ENCODE results near the gene IMPA2. TPM values are rescaled to one million over a fixed set of nuclear protein-coding genes. Genes with fewer than 3 reads are reported as not detected.

The IMPA2 gene
- total and polyA plus RNA-seq, 2 of the 4 experiments (the other 2 are of a cell fraction) = 5.4 to 5.5 TPM

GRCh38 chr18:12033643-12034025, 52.3 kb downstream of the IMPA2 start:
- DNase-seq = no peak
- peak overlapping the region; percentile 39; the same call in 1 of the 2 replicates for H2AK5ac ChIP-seq (ENCODE audit: low read depth, low read length)
- in situ Hi-C loops (cut with MboI; ENCODE audit: low sequenced_read_pairs) = no loop called here

More at GRCh38 chr18:12033643-12034025, 52.3 kb downstream of the IMPA2 start:
- H3K36me3 ChIP-seq (ENCODE audit: control insufficient read depth, insufficient read depth, low read length) = peaks cover 14% of the 10 kb centered on the region
- TF ChIP-seq RCOR1 (IDR thresholded peaks at IDR 0.05; ENCODE audit: insufficient replicate concordance, low read length) = no peak
- TF ChIP-seq CHD1 (IDR thresholded peaks at IDR 0.05; ENCODE audit: low read depth, low read length) = no peak
- H3K9ac ChIP-seq (ENCODE audit: low read depth, low read length) = no peak overlapping the region
- BruUV-seq (replicated peaks) = no TSS peak
- no peak overlapping the region for H3K27ac ChIP-seq (ENCODE audit: insufficient read depth, low read length)
- H3K56ac ChIP-seq (ENCODE audit: extremely low read depth, insufficient read depth, low read length) = no peak overlapping the region
- intact Hi-C loops (cut with micrococcal nuclease) = no loop called here
- no peaks in the 10 kb centered on the region for H3K27me3 ChIP-seq (ENCODE audit: control insufficient read depth, insufficient read depth, low read length)
- no peak overlapping the region for H3K23ac ChIP-seq (ENCODE audit: low read depth, low read length)
- H3K4me3 ChIP-seq (ENCODE audit: insufficient read depth, low read depth, low read length) = no peak overlapping the region
- H4K5ac ChIP-seq (ENCODE audit: low read depth, low read length) = peak overlapping the region; percentile 16; the same call in 1 of the 2 replicates
- H3K4me1 ChIP-seq (ENCODE audit: control insufficient read depth, insufficient read depth, low read length) = peaks cover 25% of the 10 kb centered on the region
- dilution Hi-C loops (cut with HindIII; ENCODE audit: low sequenced_read_pairs, unreplicated experiment) = no loop called here
- no CpG with 5 or more reads among the region's 7 CpGs for WGBS, 2 experiments (ENCODE audit: extremely low coverage in 2 of 2, insufficient read length in 1 of 2)
- no peak overlapping the region for H2BK15ac ChIP-seq (ENCODE audit: low read depth, low read length)
- H4K91ac ChIP-seq (ENCODE audit: insufficient read depth, low read depth, low read length) = no peak overlapping the region; the same call in 1 of the 2 replicates
- H2AFZ ChIP-seq (replicated peaks; ENCODE audit: low read length, poor library complexity) = no peak overlapping the region
- H3K14ac ChIP-seq (replicated peaks; ENCODE audit: low read depth, low read length) = no peak overlapping the region
- H3K9me3 ChIP-seq (ENCODE audit: control insufficient read depth, insufficient read depth, low read length) = no peaks in the 10 kb centered on the region
- no peak overlapping the region; the same call in 1 of the 2 replicates for H2BK120ac ChIP-seq (ENCODE audit: low read depth, low read length)
- H3K4ac ChIP-seq (ENCODE audit: low read depth, low read length) = 0 out of 2 replicates have a peak overlapping the region, but pooled peaks have one; percentile 23
- H4K8ac ChIP-seq (ENCODE audit: low read depth in 2 of 2, low read length in 2 of 2) = no peak overlapping the region
- H3K79me1 ChIP-seq (ENCODE audit: low read depth in 1 of 2, low read length in 2 of 2) = no peaks in the 10 kb centered on the region
- no peak overlapping the region for H2BK5ac ChIP-seq (ENCODE audit: low read depth, low read length, poor library complexity, severe bottlenecking)
- H3K18ac ChIP-seq (ENCODE audit: low read depth, low read length) = peak overlapping the region; percentile 36
- H4K20me1 ChIP-seq (ENCODE audit: insufficient read depth, low read length) = no peaks in the 10 kb centered on the region
- POLR2A ChIA-PET (ENCODE audit: unreplicated experiment) = no interaction called here
- ATAC-seq (ENCODE audit: low read depth) = no peak
- no peak overlapping the region for H3K4me2 ChIP-seq (ENCODE audit: low read depth, low read length)
- H2AK9ac ChIP-seq (replicated peaks; ENCODE audit: low read depth, low read length, poor library complexity) = peak overlapping the region; percentile 10
- CTCF ChIA-PET = no interaction called here
- H2BK20ac ChIP-seq (ENCODE audit: low read depth, low read length) = peak overlapping the region; percentile 7; the same call in 1 of the 2 replicates
- peaks cover 3% of the 10 kb centered on the region; the same call in 1 of the 2 replicates for H3K9me1 ChIP-seq (ENCODE audit: insufficient read depth, low read length)
